GM10266 (cell line): ENCODE data around the gene SMCHD1.

Experiments
- DNase-seq: peaks from one replicate; pipeline ENCODE4 v3.0.0; 2012; ENCODE audit errors: extremely low spot score
- CTCF ChIP-seq: IDR thresholded peaks from 2 replicates; pipeline ENCODE4 v1.5.1; 2012; ENCODE audit warnings: mild to moderate bottlenecking, low read depth; ENCODE audit not compliant: control insufficient read depth, insufficient read depth; ENCODE audit errors: missing control alignments

The SMCHD1 gene

GRCh38 chr18:2655178-2655953 lies at the start of gene SMCHD1:
SMCHD1 (plus strand) TSS chr18:2655726; CDS start chr18:2656076, 350 bp downstream.
- TF ChIP-seq CTCF, result peak; percentile 4
- peak; percentile 92 for DNase-seq

- TF ChIP-seq CTCF, result no peak
- DNase-seq, result no peak
Measured at GRCh38 chr18:2606335-2606734, 49.2 kb upstream of the SMCHD1 start.

- no peak for TF ChIP-seq CTCF
- DNase-seq, result no peak
Measured at GRCh38 chr18:2609604-2610003, 45.9 kb upstream of the SMCHD1 start.

GRCh38 chr18:2610549-2610948 lies 45.0 kb upstream of the SMCHD1 start:
- TF ChIP-seq CTCF, result no peak
- no peak for DNase-seq

- DNase-seq, result no peak
- TF ChIP-seq CTCF, result no peak
Measured at GRCh38 chr18:2612996-2613395, 42.5 kb upstream of the SMCHD1 start.

- TF ChIP-seq CTCF, result no peak
- no peak for DNase-seq
Measured at GRCh38 chr18:2617401-2617998, 38.0 kb upstream of the SMCHD1 start.

- TF ChIP-seq CTCF, result no peak
- DNase-seq, result no peak
Measured at GRCh38 chr18:2618009-2618408, 37.5 kb upstream of the SMCHD1 start.
